ENCODE measurements around the gene SPECC1. TPM values are rescaled to one million over a fixed set of nuclear protein-coding genes. Genes with fewer than 3 reads are reported as not detected.

SPECC1 gene
- total RNA-seq, 1 experiment from 2014 or later = 103 TPM

GRCh38 chr17:20067711-20068110 lies 58.6 kb downstream of the SPECC1 start:
- no peak overlapping the region for H3K4me3 Mint-ChIP-seq
- H3K4me1 Mint-ChIP-seq = peaks cover 17% of the 10 kb centered on the region
- ATAC-seq = no peak
- DNase-seq (ENCODE audit: low spot score) = no peak
- H3K9me3 Mint-ChIP-seq = 0 out of 2 replicates have a peak, but pooled peaks cover 2% of the 10 kb centered on the region
- H3K36me3 Mint-ChIP-seq = no peaks in the 10 kb centered on the region
- ChIA-PET POLR2A (no interaction called here), CTCF (no interaction called here)
- TF ChIP-seq, protein P1, sequence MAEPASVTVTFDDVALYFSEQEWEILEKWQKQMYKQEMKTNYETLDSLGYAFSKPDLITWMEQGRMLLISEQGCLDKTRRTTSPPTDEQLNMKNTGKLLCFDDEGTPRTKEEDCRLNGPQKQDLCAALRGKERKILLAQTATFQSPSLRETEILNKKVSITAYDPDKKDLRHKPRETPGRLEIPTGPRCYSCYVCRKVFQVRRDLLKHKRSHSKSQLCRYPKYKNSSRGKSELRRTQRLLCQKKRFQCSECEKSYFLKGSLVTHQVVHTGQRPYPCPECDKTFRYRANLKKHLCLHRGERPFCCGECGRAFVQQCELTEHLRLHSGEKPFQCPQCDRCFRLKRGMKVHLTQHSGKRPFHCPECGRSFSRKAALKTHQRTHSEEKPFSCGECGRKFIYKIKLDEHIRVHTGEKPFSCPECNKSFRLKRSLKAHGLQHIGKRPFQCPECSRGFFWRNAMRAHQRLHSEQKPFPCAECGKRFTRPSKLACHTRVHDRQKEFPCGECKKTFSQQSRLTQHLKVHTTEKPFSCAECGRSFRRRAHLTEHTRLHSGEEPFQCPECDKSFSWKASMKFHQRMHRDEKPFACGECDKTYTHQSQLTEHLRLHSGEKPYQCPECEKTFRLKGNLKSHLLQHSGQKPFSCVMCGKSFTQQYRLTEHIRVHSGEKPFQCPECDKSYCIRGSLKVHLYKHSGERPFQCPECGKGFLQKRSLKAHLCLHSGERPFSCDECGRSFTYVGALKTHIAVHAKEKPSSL (CRISPR knock-in tag; conservative IDR thresholded peaks at IDR 0.05) = no peak
- no peak overlapping the region for H3K27ac Mint-ChIP-seq
- no peaks in the 10 kb centered on the region for H3K27me3 Mint-ChIP-seq (ENCODE audit: low read depth)

GRCh38 chr17:20068445-20068844 lies 59.3 kb downstream of the SPECC1 start:
- ATAC-seq (no peak), DNase-seq (ENCODE audit: low spot score) (no peak)
- no peak overlapping the region for H3K4me3 Mint-ChIP-seq
- H3K27ac Mint-ChIP-seq = no peak overlapping the region
- ChIA-PET CTCF (no interaction called here), POLR2A (no interaction called here)
- H3K36me3 Mint-ChIP-seq = no peaks in the 10 kb centered on the region
- H3K27me3 Mint-ChIP-seq (ENCODE audit: low read depth) = no peaks in the 10 kb centered on the region
- peaks cover 22% of the 10 kb centered on the region for H3K4me1 Mint-ChIP-seq
- no peak for TF ChIP-seq IRF1 (CRISPR knock-in tag; IDR thresholded peaks at IDR 0.05)
- no peak for TF ChIP-seq ZSCAN18 (CRISPR knock-in tag; IDR thresholded peaks at IDR 0.05)
- TF ChIP-seq ARID4B (CRISPR knock-in tag; IDR thresholded peaks at IDR 0.05; ENCODE audit: borderline replicate concordance) = no peak
- TF ChIP-seq STAT6 (CRISPR knock-in tag; conservative IDR thresholded peaks at IDR 0.05; ENCODE audit: low read depth) = no peak
- no peak for TF ChIP-seq OVOL2 (CRISPR knock-in tag; IDR thresholded peaks at IDR 0.05; ENCODE audit: borderline replicate concordance)
- TF ChIP-seq E2F4 (CRISPR knock-in tag; IDR thresholded peaks at IDR 0.05; ENCODE audit: borderline replicate concordance, low read depth) = no peak
- TF ChIP-seq IRF2 (CRISPR knock-in tag; IDR thresholded peaks at IDR 0.05; ENCODE audit: borderline replicate concordance, low read depth) = no peak
- 0 out of 2 replicates have a peak, but pooled peaks cover 2% of the 10 kb centered on the region for H3K9me3 Mint-ChIP-seq
